Measurements from ENCODE around the gene SOX8.

Gene SOX8

DNA sequence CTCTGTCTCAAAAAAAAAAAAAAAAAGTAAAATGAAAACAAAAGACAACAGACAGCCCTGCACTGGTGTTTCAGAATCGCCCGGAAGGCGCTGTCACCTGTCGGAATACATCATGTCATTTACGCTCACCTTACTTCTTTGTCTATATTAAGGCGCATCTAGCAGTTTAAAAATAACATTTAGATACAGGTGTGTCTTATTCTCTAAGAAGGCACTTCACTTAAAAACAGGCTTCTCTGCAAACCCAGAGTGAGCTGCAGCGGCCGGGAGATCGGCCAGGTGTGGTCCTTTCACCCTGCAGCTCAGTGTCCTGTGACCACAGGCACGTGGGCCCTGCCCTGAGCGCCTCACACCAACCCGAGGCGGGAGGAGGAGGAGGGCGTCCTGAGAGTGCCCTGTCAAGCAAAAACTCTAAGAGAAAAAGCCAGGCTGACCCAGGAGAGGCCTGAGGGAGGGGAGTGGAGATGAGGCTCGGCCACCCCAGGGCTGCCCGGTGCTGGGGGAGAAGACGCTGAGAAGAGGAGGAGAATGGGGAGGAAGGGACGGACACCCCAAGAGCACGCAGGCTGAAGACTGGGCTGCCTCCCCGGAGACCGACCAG, 7.5 kb upstream of the SOX8 start:
- DNase-seq: no peak

DNA sequence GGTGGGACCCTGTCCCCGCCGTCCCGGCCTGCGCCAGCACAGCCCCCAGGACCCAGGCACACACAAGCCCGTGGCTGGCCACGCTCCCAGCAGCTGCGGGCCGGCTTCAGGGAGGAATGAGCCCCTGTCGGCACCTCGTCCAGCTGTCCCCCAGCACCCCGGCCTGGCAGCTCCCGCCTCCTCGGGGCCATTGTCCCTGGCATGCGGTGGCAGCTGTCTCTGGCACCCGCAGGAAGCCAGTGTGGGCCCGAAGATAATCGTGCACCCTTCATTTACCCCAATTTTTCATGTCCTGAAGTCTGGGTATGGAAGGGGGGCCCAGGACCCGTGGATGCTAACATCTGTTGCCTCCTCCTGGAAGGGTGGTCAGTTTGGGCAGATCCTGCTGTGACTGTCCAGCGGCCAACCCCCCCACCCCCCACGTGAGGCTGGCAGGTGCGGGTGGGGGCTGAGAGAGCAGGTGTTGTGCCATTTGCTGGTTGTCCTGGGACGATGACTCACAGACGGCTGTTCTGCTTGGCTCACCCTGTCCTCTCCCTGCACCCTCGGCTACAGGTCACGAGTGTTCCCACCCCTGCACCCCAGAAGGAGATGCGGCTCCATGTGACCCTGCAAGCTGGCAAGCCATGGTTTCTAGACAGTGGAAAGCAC, 6.8 kb upstream of the SOX8 start:
- no peak for DNase-seq

DNA sequence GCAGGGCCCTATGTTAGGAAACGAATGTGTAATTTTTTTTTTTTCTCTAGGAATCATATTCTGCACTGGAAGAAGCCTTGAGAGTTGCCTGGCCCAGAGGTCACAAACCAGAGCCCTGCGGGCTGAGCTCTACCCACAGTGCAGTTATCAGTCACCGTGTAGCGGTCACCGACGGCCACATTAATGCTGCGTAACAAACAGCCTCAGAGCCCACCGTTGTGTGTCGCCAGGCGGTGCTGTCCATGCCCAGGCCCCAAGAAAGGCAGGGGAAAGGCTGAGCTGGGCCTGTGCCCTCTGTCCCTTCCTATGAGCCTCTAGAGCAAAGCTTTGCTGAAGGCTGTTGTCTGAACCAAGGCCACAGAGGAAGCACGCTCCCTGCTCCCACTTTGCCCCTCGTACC, 6.3 kb upstream of the SOX8 start:
- no peak for DNase-seq

DNA sequence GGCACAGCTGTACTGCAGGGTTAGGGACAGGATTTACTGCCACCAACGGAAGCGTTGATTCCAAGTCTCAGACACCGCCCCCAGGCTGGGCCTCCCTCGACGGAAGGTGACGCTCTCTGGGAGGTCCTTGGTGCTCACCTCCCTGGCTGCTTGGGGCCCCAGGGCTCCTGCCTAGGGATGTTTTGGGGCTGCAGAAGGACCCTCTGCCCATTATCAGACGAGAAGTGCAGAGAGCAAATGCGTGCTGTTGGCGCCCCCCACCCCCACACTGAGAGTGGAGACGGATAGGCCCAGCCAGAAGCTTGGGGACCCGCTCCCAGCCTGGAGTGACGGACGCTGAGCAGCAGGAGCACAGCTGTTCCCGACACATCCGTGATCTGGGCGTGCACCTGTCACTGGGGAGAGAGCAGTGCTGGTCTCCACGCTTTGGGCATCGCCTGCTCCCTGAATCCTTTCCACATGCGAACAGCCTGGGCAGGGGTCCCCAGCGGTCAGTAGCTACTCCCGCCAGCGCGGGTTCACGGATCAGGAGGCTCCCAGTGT, 5.1 kb upstream of the SOX8 start:
- DNase-seq: no peak

DNA sequence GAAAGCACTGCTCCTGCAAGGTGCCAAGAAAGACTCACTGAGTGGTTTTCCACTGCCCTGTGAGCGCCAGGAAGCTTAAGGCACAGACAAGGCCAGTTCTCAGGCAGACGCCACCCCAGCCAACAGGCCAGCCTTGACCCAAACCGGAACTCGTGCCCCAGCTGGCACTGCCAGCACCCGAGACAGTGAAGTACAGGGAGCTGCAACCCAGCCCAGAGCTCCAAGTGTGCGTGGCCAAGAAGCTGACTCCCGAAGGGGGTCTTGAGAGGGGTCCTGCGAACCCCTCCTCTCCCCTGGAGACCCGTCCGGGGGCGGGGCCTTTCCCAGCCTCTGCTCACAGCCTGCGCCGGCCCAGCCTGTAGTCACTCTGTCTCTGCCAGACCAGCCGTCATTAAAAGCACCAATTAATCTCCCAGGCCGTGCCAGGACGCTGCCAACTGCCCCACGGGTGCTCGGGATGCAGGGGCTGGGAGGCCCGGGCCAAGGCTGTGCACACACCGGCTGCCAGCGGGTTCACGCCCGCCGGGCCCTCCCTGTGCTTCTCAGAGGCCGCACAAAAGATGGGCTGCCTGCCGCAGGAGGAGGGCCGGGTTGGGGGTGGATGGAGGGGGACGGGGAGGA, 4.4 kb upstream of the SOX8 start:
- no peak for DNase-seq

DNA sequence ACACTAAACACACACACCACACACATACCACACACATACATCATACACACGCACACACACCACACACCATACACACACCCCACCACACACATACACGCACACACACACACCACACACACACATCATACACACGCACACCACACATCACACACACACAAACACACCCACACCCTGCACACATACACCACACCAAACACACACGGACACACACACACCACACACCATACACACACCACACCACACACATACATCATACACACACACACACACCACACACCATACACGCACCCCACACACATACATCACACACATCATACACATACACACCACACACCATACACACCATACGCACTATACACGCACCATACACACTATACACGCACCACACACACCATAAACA, 3.7 kb upstream of the SOX8 start:
- DNase-seq: no peak

DNA sequence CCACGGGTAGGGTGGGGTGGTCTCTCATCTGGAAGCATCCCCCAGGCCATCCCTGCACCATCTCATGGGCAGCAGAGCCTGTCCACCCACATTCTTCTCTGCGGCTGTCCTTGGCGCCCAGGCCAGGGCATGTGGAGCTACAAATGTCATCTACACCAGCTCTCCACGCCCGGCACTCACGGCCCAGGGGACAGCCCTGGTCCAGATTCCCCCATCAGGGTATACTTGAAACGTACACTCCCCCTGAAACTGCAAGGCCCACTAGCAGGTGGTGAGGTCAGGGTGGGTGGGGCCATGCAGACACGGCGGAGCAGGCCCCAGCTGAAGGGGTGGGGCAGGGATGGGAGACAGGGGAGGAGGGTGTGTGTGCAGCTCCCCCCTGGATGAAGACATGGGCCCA, 3.2 kb upstream of the SOX8 start:
- DNase-seq: no peak

DNA sequence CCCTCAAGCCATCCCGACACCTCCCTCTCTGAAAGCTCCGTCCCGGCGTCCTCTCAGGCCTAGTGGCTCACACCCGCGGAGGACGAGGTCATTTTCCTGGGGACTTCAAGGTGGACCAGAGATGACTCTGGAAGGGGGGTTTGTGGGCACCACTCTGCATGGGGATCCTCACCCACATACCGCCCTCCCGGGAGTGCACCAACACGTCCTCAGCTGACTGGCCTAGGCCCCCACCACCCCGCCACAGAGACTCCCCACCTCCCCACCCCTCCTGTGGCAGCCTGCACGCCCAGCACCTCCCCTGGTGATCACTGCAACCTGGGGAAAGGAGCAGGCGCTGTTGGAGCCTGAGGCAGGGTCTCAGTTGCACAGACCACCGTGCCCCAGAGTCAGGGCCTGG, 2.4 kb upstream of the SOX8 start:
- no peak for DNase-seq

DNA sequence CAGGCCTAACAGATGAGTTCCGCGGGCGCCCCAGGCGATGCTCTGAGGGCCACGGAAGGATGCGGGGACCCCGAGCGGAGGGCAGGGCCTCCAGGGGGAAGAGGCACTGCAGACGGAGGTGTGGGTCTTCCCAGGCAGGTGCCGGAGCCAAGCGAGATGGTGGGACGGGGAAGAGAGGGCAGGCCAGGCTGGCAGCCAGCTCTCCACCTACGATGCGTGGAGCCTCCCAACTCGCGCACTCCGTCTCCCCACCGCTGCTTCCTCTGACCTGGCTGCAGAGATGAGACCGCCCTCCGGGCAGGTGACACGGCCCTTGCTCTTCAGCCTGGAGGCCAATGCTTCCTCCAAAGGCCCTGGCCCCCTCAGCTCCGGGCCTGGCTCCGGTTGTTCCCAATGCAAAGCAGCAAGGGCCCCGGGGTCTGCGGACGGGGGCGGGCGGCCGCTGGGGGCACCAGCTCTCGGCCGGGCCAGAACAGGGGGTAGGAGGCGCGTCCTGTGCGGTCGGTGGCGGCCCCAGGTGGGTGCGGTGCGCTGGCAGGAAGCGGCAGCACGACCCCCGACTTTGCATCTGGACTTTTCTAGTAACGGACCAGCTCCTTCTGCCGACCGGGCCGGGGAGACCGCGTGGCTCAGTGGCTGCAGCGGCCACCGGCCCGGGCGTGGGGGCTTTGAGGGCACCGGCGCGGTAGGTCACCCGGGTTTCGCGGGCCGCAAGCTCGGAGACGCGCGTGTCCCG, 1.5 kb upstream of the SOX8 start:
- DNase-seq: no peak

DNA sequence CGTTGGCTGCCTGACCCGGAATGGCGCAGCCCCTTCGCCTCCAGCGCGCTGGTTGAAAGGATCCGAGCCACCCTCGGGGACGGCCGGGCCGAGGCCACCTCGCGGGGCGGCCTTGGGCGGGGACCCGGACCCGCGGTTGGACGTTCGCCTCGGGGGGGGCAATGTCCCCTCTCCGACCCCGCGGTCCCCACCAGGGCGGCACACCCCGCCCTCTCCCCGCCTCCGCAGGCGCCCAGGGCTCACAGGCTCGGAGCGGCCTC, 1.0 kb upstream of the SOX8 start:
- DNase-seq: no peak

DNA sequence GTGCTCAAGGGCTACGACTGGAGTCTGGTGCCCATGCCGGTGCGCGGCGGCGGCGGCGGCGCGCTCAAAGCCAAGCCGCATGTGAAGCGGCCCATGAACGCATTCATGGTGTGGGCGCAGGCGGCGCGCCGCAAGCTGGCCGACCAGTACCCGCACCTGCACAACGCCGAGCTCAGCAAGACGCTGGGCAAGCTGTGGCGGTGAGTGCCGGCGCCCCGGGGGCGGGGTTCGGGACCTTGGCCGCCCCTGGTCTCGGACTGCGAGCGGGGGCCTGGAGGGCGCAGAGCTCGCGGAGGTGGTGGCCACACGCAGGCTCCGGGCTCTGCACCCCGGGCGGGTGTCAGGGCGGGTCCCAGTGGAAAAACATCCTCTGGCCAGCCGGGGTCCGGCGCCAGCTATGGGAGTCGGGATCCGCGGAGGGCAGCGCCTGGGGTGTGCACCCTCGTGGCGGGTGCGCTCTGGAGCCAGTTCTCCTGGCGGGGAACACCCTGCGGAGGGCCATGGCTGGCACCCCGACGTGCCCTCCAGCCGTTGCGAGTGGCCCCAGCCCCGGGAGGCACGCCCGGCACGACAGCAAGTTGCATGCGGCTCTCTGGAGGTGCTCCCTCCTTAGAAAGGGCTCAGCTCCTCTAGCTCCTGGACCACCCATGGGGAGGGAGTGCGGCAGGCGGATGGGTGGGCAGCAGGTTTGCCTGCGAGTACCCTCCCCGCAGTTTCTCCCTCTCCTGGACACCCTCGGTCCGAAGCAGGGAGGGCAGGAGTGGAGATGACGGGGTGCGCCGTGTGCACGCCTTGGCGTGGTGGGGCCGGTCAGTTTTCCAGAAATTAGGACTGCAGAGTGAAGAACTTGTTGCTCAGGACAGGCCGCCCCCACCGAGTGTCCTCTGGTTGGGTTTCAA, 824 bp downstream of the SOX8 start:
- DNase-seq: no peak

DNA sequence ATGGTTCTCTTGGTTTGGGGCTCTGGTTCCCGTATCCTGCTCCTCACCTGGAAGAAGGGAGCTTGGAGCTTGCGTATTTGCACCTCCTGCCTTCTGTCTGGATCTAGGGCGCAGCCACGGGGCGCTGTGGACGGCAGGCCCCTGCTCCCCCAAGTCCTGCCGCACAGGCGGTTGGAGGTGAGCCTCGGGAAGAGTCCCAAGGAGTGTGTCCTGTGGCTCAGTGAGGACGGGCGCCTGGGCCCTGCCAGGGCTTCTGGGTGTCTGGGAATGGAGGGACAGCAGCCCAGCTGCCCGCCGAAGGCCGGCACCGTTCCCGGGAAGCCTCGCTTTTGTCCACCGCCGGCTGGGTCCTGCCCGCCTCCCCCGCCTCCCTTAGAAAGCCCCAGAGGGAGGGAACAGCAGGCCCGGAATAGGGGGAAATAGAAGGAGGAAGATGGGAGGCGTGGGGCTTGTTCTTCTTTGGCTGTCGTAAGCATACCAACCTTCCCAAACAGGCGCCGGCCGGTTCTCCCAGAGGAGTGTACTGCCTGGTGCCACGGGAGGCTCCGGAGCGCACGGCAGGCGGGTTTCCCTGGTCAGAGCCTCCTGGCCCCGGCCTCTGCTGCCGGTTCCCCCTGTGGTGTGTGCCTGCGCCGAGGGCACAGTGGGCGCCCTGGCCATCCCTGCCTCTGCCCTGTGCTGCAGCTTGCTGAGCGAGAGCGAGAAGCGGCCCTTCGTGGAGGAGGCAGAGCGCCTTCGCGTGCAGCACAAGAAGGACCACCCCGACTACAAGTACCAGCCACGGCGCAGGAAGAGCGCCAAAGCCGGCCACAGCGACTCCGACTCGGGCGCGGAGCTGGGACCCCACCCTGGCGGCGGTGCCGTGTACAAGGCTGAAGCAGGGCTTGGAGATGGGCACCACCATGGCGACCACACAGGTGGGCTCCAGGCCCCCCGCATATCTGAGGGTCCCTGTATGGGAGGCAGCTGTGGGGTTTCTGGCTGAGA, 1.8 kb downstream of the SOX8 start:
- DNase-seq: no peak

DNA sequence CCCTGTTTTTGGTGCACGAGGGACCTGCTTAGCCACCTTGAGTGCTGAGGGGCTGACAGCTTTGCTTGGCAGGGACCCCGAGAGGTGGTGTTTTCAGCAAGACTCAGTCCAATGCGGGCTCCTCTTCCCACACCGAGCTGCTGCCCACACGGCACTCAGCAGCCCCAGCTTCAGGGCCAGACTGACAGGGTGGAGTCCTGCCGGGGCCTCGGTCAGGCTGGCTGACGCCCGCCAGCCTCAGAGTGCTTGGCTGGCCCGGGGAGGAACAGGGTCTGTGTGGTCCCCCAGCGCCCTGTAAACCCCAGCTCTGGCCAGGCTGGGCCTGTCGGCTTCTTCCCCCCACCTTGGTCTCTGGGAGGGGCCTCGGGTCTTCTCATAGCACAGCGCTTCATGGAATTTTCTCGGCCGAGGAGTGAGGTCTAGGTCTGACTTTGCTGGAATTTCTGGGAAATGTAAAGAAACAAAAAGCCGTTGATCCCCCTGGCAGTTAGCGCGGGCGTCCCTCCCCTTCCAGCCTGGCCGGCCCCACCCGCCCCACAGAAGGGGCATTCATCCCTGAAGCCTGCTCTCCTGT, 2.6 kb downstream of the SOX8 start:
- no peak for DNase-seq

DNA sequence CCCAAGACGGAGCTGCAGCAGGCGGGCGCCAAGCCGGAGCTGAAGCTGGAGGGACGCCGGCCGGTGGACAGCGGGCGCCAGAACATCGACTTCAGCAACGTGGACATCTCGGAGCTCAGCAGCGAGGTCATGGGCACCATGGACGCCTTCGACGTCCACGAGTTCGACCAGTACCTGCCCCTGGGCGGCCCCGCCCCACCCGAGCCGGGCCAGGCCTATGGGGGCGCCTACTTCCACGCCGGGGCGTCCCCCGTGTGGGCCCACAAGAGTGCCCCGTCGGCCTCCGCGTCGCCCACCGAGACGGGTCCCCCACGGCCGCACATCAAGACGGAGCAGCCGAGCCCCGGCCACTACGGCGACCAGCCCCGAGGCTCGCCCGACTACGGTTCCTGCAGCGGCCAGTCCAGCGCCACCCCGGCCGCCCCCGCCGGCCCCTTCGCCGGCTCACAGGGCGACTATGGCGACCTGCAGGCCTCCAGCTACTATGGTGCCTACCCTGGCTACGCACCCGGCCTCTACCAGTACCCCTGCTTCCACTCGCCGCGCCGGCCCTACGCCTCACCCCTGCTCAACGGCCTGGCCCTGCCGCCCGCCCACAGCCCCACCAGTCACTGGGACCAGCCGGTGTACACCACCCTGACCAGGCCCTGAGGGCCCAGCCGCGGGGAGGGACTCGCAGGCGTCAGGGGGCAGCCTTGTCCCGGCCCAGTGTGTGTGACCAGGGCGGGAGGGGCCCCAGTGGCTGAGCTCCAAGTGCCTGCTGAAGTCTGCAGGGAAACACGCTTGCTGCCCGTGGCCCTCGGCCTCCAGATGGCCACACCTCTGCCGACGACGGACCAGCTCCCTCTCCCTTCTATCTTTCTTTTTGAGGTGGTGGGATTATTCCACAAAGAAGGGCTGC, 3.4 kb downstream of the SOX8 start:
- DNase-seq: no peak

DNA sequence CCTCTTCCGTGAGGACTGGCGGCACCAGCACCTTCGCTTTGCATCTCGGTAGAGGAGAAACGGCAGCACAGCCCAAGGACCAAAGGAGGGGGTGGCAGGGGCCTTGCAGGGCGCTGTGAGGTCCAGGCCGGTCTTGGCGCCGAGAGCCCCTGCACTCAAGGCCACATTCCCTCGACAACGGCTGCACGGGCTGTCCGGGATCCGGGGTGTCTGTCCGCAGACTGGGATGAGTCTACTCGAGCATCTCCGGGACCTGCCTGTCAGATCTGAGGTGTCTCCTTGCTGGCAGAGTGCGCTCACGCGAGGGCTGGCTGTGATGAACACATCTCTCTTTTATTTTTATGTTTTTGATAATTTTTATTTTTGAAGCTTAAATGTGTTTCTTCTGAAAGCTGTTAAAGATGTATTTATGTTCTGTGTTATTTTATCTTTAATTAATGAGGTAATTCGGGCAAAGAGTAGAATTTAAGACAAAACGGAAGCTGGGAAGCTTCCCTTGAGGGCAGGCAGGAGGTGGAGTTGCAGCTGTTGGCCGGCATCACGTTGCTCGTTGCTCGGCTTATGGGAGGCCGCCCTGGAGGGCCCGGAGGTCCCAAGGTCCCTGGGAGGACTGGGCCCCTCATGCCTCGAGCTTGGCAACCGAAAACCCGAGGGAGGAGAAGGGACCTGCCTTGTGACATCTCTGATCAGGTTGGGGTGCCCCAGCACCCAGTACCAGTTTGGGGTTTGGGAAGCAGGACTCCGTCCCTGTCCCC, 4.3 kb downstream of the SOX8 start:
- DNase-seq: no peak

DNA sequence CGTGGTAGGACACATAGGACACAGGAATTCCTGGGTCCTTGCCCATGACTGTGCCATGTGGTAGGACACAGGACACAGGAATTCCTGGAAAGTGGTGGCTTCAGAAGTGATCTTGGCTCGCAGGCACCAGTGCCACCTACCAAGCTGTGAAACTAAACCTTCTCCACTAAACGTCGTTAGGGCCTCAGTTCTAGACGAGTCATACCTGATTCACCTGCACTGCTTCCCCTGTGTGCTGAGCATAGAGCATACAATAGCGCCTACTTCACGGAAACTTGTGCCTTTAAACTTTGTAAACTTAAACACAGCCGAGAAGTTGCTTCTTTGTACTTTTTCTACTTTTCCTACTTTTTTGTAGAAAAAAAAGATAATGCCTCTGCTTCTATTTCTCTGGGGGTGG, 4.8 kb downstream of the SOX8 start:
- no peak for DNase-seq

DNA sequence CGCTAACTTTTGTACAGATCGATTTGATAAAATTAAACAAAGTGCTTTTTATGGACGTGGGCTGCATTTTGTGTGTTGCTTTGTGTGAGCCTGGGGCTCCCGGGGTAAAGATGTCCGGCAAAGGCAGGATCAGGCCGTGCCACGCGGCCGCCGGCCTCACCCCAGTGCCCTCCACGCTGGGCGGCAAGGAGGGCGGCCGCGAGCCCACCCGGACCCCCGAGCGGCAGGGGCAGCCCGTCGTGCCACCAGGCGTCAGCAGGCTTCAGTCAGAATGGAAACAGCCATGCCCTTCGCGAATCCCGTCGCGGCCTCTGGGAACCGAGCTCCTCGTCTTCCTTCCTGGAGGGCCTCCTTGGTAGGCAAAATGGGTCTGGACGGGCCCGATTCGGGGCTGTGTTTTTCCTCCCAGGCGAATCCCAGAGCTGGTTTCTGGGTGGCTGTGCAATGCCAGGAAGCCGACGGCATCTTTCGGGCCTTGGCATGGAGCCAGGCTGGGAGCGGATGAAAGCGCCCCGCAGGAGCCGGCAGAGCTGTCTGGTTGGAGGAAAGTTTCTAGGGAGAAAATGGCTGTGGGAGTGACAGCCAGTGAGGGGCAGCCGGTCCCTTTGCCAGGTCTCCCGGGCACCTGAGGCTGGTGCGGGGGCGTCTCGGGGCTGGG, 5.5 kb downstream of the SOX8 start:
- no peak for DNase-seq

DNA sequence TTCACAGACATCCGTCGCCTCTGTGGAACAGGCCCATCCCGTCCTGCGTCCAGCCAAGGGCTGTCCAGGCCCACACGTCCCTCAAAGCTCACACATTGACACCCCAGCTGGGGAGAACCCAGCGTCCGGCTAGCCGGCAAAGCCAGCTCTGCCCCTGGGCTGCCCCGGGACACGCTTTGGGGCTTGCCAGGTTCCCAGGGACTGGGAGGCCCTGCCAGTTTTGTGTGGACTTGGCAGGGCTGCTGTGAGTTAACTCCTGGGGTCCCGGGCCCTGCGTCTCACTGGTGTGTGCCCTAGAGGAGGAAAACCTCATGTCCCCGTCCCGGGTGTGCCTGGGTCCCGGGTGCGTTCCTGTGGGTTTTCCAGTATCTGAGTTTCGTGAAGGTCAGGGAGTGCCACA, 6.3 kb downstream of the SOX8 start:
- DNase-seq: no peak
